ENCODE measurements around the gene EFNA4.
"Not testable (repeated sequence)": the region's sequence is repeated elsewhere in the genome, so short reads cannot be mapped to it uniquely, and the experiment has no call there.

Gene EFNA4

GRCh38 chr1:155110381-155110780 is 46.8 kb downstream of the EFNA4 start:
- no peak for TF ChIP-seq CTCF (IDR thresholded peaks at IDR 0.05; ENCODE audit: low read depth, low read length)
- no peak for DNase-seq
- H3K4me3 ChIP-seq (ENCODE audit: low read depth, low read length) = no peak overlapping the region
- no peaks in the 10 kb centered on the region for H3K4me1 ChIP-seq
- H3K27me3 ChIP-seq = no peaks in the 10 kb centered on the region
- H3K36me3 ChIP-seq = no peaks in the 10 kb centered on the region
- no peaks in the 10 kb centered on the region for H3K9me3 ChIP-seq

DNA sequence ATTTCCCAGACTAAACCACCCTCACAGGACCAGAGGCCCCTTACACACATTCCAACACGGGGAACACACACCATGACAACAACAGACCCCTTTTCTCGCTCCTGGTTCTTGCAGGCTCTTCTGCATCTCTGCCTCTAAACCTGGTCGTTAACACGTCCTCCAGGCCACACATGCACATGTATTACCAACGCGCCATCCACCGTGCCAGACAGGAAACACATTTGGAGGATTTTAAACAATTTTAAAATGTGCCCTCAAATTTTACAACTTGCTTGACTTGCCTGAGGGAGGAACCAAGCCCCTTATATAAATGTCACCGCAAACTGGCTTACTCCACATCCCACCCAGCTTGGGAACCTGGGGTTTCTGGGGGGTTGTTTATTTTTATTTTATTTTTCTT is 47.3 kb downstream of the EFNA4 start:
- no peaks in the 10 kb centered on the region for H3K36me3 ChIP-seq
- no peak overlapping the region for H3K4me3 ChIP-seq (ENCODE audit: low read depth, low read length)
- no peaks in the 10 kb centered on the region for H3K27me3 ChIP-seq
- TF ChIP-seq CTCF (IDR thresholded peaks at IDR 0.05; ENCODE audit: low read depth, low read length) = no peak
- DNase-seq = no peak
- H3K9me3 ChIP-seq = no peaks in the 10 kb centered on the region
- no peaks in the 10 kb centered on the region for H3K4me1 ChIP-seq

DNA sequence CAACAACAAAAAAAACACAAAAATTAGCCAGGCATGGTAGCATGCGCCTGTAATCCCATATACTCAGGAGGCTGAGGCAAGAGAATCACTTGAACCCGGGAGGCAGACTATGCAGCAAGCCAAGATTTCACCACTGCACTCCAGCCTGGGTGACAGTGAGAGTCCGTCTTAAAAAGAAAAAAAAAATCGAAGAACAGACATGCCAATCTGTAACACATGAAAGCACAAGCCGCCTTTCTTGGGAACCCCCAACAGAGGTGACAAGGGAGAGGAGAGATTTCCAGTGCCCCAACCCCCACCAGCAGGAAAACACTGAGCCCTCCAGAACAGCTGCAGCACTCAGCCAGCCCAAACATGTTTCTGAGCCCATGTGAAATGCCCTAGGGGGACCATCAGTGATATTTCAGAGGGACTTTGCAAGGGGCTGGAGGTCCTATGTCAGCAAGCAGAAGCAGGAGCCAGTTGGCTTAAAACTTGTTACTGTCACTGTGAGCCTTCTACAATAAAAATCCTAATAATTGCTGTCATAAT is 50.0 kb downstream of the EFNA4 start:
- no peaks in the 10 kb centered on the region for H3K36me3 ChIP-seq
- H3K4me3 ChIP-seq (ENCODE audit: low read depth, low read length) = no peak overlapping the region
- TF ChIP-seq CTCF (IDR thresholded peaks at IDR 0.05; ENCODE audit: low read depth, low read length) = no peak
- no peaks in the 10 kb centered on the region for H3K4me1 ChIP-seq
- no peak for DNase-seq
- H3K27me3 ChIP-seq = no peaks in the 10 kb centered on the region
- no peaks in the 10 kb centered on the region for H3K9me3 ChIP-seq

DNA sequence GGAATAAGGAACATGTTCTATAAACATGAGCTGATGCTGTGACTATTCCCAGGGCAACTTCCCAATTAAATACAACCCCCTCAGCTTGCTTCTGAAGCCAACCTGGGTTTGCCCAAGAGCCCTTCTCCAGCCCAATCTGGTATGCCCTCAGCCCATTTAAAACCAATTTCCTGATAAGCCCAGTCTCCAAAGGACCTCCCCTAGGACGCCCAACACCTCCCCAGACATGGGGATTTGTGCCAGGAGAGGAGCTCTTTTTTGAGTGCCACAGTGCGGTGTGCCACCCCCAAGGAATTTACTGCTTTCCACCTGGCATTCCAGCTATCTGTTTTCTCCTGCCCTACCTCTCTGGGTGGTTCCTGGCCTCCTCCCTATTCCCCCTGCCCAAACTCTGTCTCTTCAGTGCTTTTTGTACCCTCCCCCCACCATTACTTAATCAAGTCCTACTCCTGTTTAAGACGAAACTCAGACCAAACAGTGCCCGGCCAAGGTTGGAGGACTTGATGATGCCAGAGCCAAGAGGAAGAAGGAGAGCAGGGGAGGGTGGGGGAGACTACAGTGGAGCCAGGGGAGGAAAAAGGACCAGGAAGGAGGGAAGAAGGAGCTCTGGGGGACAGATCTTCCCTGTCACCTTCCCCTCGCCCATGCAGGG is 52.7 kb downstream of the EFNA4 start:
- no peaks in the 10 kb centered on the region for H3K9me3 ChIP-seq
- TF ChIP-seq CTCF (IDR thresholded peaks at IDR 0.05; ENCODE audit: low read depth, low read length) = no peak
- no peaks in the 10 kb centered on the region for H3K36me3 ChIP-seq
- DNase-seq = no peak
- H3K27me3 ChIP-seq = no peaks in the 10 kb centered on the region
- H3K4me3 ChIP-seq (ENCODE audit: low read depth, low read length) = no peak overlapping the region
- no peaks in the 10 kb centered on the region for H3K4me1 ChIP-seq

GRCh38 chr1:155117610-155118009 is 54.1 kb downstream of the EFNA4 start:
- DNase-seq = no peak
- Histone ChIP-seq H3K27me3 (no peaks in the 10 kb centered on the region), H3K36me3 (no peaks in the 10 kb centered on the region)

DNA sequence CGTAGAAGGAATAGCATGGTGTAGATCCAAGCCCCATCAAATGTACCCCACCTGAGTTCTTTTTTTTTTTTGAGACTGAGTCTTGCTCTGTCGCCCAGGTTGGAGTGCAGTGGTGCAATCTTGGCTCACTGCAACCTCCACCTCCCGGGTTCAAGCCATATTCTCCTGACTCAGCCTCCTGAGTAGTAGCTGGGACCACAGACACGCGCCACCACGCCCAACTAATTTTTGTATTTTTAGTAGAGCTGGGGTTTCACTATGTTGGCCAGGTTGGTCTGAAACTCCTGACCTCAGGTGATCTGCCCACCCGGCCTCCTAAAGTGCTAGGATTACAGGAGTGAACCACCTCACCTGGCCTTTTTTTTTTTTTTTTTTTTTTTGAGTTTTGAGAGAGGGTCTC is 54.5 kb downstream of the EFNA4 start:
- not testable (repeated sequence) for H3K4me3 ChIP-seq (ENCODE audit: low read depth, low read length); H3K9me3 ChIP-seq; DNase-seq; H3K4me1 ChIP-seq; H3K36me3 ChIP-seq; H3K27me3 ChIP-seq

More at GRCh38 chr1:155117610-155118009, 54.1 kb downstream of the EFNA4 start:
- H3K4me3 ChIP-seq (ENCODE audit: low read depth, low read length) = no peak overlapping the region
- TF ChIP-seq CTCF (IDR thresholded peaks at IDR 0.05; ENCODE audit: low read depth, low read length) = no peak
- no peaks in the 10 kb centered on the region for H3K4me1 ChIP-seq
- no peaks in the 10 kb centered on the region for H3K9me3 ChIP-seq
